GM18858 (cell line): ENCODE results near the gene NTM.

Source experiments
- ATAC-seq: cut with Tn5 transposase; IDR thresholded peaks from one replicate; pipeline ENCODE4 v1.9.1; 2021; ENCODE audit not compliant: unreplicated experiment

The NTM gene

DNA sequence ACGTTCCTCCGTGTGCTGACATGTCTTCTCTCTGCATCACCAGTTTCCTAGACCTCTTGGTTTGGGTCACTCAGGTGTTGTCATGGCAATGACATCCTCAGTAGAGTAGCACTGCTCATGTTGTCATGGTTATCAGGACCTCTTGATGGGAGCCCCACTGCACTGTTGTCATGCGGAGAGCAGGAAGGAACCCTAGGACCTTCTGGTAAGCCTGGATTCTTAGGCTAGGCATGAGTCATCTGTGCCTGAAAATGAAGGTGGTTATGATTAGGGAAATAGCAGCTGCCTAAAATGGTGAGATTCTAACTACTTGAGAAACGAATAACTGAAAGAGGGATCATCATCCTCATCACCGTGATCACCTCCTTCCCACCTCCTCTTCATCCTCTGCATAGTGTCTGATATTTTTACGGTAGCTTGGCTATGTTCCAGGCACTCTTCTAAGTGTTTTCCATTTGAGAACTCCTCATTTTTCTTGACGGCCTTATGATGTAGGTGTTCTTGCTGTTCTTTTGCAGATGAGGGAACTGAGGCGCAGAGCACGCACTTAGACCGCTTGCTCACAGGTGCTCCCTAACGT, 858.4 kb downstream of the NTM start:
- no peak for ATAC-seq

DNA sequence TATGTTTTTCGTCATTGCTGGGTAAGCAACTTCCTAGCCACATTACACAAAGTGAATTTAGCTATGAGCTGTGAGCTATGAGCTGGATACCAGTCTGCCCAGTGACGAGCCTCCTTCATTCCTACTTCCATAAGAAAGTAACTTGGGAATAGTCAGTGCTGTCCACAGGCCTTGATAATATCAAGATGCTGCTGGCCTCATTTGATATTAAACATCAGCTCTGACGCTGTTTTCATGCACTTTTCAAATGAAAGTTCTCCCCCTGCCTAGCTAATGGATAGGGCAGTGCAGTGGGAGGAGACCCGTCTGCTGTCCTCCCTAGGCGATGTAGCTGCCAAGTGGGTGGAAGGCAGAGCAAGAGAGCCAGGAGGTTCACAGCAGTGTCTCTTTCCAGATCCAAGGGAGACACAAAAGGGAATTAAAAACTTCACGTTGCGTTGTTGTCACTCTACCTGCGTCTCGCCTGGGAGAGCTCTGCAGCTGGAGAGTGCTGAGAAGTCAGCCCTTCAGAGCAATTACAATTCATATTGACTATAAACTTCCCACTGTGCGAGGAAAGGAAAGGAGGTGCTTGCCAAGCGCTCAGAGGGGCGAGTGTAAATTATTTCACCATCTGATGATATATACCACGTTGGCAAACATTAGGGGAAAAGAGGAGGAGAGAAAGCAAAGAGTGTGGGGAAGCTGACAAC, 861.4 kb downstream of the NTM start:
- no peak for ATAC-seq

DNA sequence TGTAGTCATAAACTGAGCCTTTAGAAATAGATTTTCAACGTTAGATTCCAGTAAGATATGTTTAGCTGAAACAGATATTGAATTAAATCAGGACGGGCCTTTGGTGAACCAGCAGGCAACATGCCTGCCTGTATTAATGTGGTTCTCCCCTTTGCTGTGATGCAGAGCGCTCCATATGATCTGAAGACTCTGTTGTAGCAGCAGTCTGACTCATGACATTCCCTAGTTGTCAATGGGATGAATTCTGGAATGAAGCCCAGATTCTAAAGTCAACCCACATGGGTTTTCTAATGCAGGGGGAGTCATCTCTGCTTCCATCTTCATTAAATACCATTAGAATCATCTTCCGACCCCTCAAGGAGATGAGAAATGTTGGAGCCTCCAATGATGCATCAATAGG, 864.5 kb downstream of the NTM start:
- ATAC-seq, result no peak

DNA sequence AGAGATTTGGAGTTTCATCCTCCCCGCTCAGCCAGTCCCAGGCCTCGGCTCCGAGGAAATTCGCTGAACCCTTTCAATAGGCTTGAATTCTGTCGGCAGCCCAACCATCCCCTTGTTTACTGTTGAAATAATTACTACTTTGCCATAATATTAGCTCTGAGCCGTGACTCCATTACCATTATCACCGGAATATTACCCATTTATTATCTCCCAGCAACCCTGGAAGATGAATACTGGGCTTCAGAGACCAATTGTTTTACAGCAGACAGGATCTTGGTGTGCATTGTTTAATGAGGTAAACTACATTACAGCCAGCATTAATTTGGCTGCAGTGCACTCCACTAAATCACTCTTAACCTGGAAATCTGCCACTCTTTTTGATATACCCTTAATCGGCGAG, 867.4 kb downstream of the NTM start:
- no peak for ATAC-seq

DNA sequence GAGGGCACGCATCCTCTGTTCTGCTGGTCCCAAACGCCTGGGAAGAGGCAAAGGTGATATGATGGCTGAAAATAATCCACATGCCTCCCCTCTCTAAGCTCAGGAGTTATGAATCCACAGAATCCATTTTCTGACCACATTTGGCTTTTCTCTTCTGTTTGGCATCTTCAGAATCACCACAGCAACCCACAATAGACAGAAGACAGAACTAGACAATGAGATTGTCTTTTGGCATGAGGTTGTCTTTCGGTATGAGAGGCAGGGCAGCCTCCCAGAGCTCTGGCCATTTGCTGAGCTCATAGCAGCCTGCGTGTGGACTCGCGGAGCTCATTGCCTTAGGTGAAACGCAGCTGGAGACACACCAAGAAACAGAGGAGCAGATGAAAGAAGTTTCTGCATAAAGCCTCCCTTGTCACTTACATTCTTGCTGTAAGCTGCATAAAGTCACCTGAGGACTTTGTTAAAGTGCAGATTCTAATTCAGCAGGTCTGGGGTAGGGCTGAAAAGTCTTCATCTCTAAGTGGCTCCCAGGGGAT, 868.0 kb downstream of the NTM start:
- no peak for ATAC-seq

DNA sequence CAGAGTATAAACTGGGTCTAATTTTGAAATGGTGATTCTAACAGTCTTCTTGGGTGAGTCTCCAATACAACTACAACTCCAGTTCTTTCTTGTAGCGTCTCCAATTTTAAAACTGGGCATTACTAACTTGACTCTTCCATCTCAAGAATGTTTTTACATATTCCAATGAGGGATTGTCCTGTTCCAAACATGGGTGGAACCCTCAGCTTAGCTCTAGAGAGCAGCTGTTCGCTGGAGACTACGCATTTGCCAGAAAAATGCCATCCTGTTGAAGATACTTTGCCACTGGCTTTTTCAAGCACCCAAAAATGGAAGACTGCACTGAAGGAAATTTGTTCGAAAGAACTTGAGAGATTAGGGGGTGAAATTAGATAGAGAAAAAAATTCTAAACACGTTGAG, 870.0 kb downstream of the NTM start:
- ATAC-seq, result no peak

DNA sequence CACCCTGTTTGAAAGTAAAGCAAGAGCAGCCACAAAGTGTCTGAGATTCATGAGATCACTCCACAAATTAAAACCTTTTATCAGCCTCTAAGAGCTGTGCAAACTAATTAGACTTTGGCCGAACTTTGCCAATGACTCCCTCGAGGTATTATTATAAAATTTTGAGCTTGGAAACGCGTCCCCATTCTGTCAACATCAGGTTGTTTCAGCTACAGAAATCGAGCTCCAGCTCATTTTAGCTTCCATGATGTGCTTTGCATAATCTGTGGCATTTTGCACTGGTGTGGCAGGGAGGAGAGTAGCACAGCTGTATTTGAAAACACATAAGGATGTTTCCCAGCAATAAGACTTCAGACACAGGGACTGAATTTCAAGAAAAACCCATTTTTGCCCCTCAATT, 872.2 kb downstream of the NTM start:
- no peak for ATAC-seq

DNA sequence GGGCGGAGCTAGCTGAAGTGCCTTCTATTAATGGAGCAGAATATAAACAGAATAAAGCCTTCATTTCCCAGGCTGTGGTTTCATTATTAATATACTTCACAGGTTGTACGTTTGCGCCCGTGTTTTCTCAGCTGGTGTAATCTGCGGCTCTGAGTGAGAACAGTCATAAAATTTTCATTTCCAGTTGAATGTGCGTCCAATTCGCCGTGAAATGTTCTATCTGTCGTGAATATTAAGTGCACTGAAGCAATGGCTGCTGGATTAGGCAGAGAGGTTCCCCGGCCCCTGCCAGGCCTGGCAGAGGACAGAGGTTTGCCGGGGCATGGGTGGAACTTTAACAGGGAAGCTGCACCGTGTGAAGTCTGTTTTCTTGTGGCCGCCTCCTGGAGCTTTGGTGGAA, 874.4 kb downstream of the NTM start:
- no peak for ATAC-seq

DNA sequence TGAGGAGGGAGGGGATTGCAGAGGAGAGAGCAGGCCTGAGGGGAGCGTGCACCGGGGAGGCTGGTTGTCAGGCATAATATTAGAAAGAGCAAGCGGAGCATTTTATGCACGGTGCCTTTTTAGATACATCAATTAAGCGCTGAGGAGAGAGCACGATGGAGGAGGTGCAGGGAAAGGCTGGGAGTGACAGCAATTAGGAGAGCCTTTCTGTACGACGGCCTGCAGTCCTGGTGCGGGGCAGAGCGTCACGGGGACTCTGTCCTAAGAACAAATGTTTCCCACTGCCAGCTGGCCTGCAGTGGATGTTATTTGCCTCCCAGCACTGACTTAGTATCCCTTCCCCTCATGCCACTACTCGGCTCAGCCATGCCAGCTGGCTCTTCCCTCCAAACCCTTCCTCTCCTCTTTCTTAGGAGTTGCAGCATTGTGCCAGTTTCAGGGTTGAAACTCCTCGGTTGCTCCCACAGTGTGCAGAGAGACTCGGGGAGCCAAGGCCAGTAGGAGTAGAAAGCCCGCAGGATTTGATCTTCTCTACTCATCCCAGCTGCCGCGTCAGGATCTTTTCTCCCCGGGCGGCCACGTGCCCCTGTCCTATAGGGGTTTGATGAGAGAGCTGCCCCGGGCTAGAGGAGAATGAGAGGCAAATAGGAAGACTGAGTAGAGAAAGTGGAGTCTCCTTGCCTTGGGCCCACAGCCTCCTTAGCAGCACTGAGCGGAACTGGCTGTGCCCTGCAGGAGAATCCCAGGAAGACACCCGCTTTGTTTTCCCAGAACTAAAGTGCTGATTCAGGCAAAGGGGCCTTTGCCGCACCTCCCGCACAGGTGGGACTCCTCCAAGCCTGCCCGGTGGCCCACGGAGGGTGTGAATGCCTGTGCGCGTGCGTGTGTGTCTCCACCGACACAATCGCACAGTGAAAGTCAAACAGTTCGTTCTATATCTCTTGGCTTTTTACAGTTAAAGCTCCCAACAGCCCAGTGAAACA, 875.3 kb downstream of the NTM start:
- no peak for ATAC-seq

DNA sequence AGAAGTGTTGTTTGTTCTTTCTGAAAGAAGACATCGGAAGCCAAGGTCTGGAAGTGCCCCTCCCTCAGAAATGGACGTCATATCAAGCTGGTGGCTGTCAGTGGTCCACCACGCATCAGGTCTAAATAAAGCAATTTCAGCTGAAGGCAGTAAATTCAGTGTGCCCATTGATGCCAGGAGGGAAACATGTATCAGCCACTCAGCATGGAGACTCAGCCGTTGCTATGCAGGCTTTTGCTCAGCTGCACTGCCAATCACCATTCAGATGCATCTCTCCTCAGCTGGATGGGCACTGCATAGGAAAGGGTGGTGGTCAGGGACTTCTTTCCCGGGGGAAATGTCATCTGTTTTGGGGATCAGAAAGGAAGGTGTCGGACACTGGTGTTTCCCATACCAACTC, 878.2 kb downstream of the NTM start:
- ATAC-seq, result no peak

DNA sequence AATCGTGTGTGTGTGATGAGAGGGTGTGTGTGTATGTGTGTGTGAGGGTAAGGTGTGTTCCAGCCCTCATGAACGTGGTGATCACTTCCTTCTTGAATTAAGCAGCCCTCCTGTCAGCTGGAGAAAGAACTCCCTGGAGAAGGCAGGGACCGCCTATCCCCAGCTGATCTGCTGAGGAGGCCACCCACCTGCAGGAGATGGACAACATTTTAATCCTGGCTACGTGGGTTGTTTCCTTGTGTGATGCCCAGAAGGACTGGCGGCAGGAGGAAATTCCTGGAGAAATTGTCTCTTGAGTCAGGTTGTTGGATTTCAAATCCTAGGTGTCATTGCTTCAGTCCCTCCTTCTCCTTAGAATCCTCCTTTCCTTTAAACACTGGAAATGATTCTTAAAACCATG, 878.8 kb downstream of the NTM start:
- no peak for ATAC-seq

DNA sequence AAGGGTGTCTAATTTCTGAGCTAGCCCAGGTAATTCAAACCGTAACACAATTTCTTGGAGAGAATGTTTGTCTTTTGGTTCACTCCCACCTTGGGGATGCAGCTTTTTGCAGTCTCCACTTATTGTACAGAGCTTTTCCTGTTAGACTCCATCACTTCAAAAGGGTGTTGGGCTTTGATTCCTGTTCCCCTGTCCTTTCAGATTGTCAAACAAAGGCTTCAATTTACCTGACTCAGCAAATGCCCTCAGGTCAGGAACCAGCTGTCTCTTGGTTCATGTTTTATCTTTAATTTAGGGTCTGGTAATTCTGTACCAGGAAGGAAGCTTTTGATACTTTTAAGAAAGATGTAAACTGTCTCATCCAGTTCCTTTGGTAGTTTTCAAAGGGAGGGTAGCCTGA, 880.6 kb downstream of the NTM start:
- no peak for ATAC-seq

DNA sequence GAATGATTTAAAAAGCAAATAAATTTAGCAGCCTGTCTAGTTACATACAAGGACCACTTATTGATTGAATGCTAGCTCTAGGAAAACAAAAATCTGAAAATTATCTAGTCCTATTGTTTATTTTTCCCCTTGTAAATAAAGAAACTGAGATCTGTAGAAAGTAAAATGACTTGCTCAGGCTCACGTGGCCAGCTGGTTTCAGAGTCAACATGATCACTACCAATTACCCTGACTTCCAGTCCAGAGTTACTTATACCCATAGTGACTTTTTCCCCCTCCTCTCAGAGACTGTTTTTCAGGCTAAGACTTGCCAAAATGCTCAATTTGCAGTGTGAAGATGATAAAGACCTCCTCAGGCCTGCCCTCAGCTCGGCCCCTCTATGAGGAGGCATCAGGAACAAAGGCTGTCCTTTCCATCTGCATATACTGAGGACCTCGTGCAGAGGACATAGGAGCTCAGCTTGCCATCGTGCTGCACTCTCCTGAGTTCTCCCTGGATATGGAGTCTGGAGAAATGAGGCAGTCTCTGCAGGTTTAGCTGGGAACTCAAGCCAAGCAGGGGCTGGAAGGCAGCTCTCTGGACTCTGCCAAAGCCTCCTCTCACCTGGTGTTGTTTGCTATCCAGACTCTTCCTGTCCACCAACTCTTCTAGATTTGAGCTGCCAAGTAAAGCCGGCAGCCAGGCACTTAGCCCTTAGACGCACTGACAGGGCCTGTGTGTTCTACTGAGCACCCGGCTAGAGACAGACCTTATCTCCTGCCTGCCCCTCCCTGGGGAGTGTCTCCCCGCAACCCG, 883.3 kb downstream of the NTM start:
- no peak for ATAC-seq

DNA sequence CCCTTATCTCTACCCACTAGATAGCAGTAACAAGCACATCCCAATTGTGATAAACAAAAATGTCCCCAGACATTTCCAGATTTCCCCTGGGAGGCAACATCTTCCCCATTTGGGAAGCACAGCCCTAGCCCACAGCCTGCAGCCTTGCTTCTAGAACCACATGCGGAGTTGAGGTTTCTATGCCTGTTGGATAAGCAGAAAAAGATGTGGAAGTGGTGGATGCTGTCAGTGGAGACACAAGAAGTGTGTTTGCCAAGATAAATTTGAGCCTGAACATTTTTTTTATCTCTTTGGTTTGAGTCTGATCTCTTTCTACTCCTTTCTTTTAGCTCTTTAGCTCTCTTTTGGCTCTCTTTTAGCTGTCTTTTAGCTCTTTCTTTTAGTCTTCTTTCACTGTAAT, 884.5 kb downstream of the NTM start:
- no peak for ATAC-seq

DNA sequence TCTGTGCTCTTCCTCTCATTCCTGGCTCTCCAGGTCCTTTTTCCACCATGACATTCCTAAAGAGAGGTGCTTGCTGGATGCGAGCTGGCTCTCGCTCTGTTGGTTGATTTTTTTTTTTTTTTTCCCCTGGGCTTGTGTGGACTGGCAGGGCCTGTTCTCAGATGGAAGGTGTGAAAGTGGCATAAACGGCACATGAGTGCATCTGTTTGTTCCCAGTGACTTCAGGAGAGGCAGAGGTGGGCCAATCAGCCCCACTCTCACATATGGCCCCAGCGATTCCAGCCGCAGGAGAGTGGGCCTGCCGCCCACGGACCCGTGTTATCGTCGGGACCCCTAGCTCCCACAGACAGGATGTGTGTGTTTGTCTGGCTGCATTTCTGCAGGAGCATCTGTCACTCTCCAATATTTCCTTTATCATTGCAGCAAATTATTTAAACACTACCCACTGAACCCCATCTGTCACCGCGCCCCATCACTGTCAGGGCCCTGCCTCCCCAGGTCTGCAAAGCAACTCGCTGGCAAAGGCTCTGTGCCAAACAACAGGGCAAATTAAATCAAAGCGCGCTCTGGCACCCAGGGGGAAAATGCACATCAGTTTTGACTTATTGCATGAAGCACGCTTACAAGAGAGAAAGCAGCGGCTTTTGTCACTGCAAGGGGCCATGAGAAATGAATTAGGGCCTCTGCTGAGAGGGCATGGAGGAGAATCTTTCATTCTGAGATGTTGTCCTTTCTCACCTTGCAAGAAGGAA, 886.3 kb downstream of the NTM start:
- no peak for ATAC-seq

DNA sequence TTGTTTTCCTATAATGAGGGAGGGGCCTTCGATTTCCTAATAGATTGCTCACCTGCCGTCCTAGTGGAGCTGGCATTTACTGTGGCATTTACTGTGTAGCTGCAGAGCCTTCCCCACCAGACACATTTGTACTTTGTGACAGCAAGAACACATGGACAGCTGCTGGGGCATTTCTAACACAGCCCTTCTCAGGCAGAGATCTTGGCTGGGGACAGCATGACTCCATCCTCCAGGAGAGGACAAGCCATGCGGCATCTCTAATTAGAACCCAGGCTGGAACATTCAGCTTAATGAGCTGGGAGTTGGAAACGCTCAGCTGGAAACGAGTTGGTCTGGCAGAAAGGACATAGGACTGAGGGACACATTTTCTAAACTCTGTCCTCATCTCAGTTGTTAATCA, 887.5 kb downstream of the NTM start:
- ATAC-seq, result no peak

DNA sequence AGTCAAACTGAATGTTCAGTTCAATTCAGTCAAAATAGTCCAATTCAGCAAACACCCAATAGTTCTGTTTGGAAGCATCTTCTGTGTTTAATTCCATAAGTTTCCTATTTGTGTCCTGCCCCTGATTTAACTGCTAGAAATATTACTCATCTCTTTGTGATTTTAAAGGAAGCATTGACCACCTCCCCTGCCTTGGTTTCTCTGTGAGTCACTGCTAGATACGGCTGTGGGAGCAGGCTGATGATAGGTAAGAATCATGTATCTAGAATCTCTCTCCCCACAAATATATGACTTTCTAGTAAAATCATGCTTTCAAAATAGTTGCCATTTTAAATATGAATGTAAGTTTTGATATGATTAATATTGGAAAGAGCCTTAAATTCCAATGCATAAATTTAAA, 888.5 kb downstream of the NTM start:
- no peak for ATAC-seq

DNA sequence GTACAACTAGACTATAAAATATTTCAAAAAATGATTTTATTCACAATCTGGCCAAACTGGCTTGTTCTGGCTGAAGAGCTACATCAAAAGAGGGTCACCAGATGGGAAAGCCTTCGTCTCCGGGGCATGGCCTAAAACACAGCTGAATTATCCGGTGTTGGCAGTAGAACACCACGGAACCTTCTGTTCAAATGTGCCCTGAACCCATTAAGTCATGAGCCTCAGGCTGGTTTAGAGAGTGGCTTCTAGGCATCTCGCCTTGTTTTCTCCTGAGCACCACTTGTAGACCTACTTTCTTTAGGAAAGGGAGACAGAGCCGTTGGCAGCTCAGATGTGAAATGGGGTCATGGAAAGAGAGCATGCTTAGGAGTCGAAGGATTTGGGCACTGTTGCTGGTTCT, 890.2 kb downstream of the NTM start:
- no peak for ATAC-seq

DNA sequence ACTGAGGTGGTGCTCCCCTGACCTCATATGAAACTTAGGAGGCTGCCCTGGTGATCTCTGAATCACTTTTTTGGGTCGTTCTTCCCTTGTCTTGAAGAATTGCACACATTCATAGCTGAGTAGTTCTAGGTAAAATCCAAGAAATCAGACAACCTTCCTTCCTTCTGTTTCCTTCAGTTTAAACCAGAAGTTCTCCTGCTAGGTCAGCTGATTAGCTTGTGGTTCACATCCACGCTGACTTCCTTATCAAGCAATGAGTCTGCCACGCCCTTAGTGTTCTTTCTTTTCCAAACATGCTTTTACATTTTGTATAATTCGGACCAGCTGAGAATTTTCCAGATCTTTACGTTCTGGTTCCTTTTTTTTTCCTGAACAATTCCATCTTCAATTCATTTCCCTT, 892.8 kb downstream of the NTM start:
- ATAC-seq, result no peak

DNA sequence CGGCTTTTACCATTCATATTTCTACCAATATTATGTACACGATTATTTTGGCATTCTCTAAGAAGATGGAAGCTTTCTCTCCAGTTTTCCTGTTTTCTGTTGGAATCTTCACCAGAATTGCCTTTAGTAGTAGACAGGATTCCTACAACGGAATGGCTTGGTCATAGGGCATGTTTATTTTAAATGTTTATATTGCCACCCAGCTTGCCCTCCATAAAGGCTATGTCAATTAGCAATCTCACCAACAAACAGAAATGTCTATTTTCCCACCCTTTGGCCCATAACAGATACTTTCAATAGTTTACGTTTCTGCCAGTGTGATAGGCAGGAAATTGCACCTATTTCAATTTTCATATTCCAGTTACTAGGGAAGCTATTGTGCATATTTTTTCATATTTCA, 893.5 kb downstream of the NTM start:
- ATAC-seq, result no peak
